ENCODE results near the gene IL1RAPL1.

The IL1RAPL1 gene

DNA sequence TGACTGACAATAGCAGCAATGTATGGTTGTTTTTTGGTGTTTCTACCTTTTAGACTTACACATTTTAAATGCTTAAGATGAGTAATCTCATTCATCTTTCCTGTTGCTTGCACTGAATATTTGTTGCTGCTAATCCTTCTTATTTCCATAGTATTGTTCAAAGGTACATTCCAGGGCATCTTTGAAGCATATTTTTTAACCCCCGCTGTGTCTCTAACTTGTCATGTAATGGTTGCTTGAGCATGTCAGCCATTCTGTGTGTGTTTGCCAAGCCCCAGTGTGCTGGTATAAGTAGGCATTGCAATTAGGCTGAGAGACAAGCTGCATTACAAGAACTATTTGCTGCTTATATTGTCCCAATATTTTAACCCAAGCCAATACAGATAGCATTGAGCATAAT lies 87.9 kb downstream of the IL1RAPL1 start:
- Histone ChIP-seq H3K27me3 (no peaks in the 10 kb centered on the region), H3K4me1 (ENCODE audit: control insufficient read depth in 1 of 2, insufficient read depth in 1 of 2, low read depth in 1 of 2, low read length in 1 of 2) (no peaks in the 10 kb centered on the region), H3K36me3 (no peaks in the 10 kb centered on the region), H3K4me3 (ENCODE audit: low read depth in 1 of 2, low read length in 1 of 2) (no peak overlapping the region), H3K9me3 (no peaks in the 10 kb centered on the region), H3K27ac (no peak overlapping the region)
- TF ChIP-seq, protein P1, sequence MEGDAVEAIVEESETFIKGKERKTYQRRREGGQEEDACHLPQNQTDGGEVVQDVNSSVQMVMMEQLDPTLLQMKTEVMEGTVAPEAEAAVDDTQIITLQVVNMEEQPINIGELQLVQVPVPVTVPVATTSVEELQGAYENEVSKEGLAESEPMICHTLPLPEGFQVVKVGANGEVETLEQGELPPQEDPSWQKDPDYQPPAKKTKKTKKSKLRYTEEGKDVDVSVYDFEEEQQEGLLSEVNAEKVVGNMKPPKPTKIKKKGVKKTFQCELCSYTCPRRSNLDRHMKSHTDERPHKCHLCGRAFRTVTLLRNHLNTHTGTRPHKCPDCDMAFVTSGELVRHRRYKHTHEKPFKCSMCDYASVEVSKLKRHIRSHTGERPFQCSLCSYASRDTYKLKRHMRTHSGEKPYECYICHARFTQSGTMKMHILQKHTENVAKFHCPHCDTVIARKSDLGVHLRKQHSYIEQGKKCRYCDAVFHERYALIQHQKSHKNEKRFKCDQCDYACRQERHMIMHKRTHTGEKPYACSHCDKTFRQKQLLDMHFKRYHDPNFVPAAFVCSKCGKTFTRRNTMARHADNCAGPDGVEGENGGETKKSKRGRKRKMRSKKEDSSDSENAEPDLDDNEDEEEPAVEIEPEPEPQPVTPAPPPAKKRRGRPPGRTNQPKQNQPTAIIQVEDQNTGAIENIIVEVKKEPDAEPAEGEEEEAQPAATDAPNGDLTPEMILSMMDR (IDR thresholded peaks at IDR 0.05) = no peak

DNA sequence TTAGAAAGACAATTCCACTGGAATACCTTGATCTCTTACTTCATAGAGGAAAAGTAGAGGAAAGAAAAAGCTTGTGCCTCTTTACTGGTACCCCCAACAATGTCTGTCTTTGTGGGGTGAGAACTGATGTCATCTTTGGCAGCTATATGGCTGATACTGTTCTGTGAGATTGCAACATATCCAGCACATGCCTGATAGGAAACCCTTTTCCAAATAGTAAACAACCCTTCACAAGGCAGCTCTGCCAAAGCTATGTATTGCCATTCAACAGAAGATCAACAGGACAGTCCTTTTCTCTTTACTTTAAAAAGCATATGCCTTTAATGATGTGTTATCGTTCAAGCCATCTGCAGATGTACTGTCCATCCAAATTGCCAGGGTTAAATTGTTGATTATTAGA lies 105.9 kb downstream of the IL1RAPL1 start:
- Histone ChIP-seq H3K4me1 (ENCODE audit: control insufficient read depth in 1 of 2, insufficient read depth in 1 of 2, low read depth in 1 of 2, low read length in 1 of 2) (no peaks in the 10 kb centered on the region), H3K27ac (no peak overlapping the region), H3K9me3 (no peaks in the 10 kb centered on the region), H3K27me3 (no peaks in the 10 kb centered on the region), H3K4me3 (ENCODE audit: low read depth in 1 of 2, low read length in 1 of 2) (no peak overlapping the region), H3K36me3 (no peaks in the 10 kb centered on the region)
- TF ChIP-seq, protein P1 (IDR thresholded peaks at IDR 0.05) = no peak

DNA sequence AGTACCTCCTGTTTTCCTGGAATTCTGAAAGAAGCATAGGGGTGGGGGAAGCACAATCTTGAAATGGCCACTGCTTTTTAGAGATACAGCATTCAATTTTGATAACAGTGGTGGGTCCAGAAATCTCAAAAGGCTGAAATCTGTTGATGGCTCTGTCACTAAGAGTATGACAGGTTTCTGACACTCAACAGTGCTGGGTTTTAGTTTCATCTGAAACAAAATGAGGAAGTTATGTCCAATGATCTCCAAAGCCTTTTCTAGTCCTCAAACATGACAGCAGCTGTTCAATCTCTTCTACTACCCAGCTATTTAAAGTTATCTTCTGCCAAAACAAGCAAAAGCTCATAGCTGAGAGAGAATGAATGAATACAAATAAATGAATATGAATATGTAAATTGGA lies 110.5 kb downstream of the IL1RAPL1 start:
- TF ChIP-seq, protein P1 (IDR thresholded peaks at IDR 0.05) = no peak
- H3K4me1 ChIP-seq (ENCODE audit: control insufficient read depth in 1 of 2, insufficient read depth in 1 of 2, low read depth in 1 of 2, low read length in 1 of 2) = no peaks in the 10 kb centered on the region
- no peaks in the 10 kb centered on the region for H3K36me3 ChIP-seq
- H3K27ac ChIP-seq = no peak overlapping the region
- H3K9me3 ChIP-seq = no peaks in the 10 kb centered on the region
- no peaks in the 10 kb centered on the region for H3K27me3 ChIP-seq
- no peak overlapping the region for H3K4me3 ChIP-seq (ENCODE audit: low read depth in 1 of 2, low read length in 1 of 2)

DNA sequence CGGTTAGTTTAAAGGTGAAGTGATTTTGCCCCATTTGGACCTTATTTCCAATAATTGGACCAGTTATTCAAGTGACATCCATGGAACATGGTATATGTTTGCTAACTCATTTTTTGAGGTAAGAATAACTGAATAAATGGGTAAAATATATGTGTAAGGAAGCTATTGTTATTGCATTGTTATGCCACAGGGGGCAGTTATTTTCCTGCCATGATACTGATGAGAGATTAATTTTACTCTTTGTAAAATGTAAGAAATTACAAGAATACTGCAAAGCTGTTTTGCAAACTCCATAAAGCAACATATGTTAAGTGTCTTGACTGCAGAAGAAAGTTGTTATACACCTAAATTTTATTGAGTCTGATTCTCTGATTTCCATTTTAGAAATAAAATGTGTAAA lies 114.0 kb downstream of the IL1RAPL1 start:
- no peaks in the 10 kb centered on the region for H3K4me1 ChIP-seq (ENCODE audit: control insufficient read depth in 1 of 2, insufficient read depth in 1 of 2, low read depth in 1 of 2, low read length in 1 of 2)
- H3K27ac ChIP-seq = no peak overlapping the region
- H3K36me3 ChIP-seq = no peaks in the 10 kb centered on the region
- TF ChIP-seq, protein P1 (IDR thresholded peaks at IDR 0.05) = no peak
- no peak overlapping the region for H3K4me3 ChIP-seq (ENCODE audit: low read depth in 1 of 2, low read length in 1 of 2)
- H3K27me3 ChIP-seq = no peaks in the 10 kb centered on the region
- no peaks in the 10 kb centered on the region for H3K9me3 ChIP-seq

DNA sequence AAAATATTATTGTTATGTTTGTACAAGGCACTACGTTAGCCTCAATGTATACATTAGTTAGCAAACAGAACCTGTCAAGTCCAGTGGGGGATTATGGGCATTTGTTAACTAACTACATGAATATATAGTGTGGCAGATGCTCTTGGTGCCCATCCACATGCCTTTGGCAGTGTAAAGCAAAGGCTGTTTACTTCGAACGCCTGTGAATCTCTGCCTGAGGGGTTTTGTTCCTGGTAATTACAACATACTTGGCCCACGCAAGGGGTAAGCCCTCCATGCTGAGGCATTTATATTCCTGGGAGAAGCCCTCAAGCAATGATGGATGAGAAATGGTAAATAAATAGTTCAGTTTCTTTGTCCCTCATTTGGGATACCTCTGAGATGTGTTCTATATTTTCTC lies 119.7 kb downstream of the IL1RAPL1 start:
- Histone ChIP-seq H3K36me3 (no peaks in the 10 kb centered on the region), H3K9me3 (no peaks in the 10 kb centered on the region)

More for the DNA sequence above, 119.7 kb downstream of the IL1RAPL1 start:
- Histone ChIP-seq H3K4me1 (ENCODE audit: control insufficient read depth in 1 of 2, insufficient read depth in 1 of 2, low read depth in 1 of 2, low read length in 1 of 2) (no peaks in the 10 kb centered on the region), H3K27ac (no peak overlapping the region), H3K27me3 (no peaks in the 10 kb centered on the region), H3K4me3 (ENCODE audit: low read depth in 1 of 2, low read length in 1 of 2) (no peak overlapping the region)
- TF ChIP-seq, protein P1 (IDR thresholded peaks at IDR 0.05) = no peak

Data from neutrophil (primary cell).